ENCODE data around the gene ADAMTSL1.

DNA sequence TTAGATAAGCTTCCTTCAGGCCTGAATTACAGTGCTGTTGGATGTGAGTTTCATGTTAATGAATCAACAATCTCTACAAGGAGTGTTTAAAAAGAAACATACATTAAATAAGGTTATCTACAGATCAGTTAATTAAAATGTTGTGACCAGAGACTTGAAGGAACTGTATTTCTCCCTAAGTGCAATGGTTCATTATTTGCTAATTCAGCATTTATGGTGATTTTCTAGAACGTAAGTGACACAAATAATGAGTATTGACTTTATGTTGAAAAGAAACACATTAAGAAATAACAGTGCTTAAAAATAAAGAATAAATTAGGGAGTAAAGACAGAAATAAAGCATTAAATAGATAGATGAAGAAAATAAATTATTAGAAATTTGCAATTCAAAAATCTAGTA, 74.5 kb downstream of the ADAMTSL1 start:
- TF ChIP-seq, protein P1, sequence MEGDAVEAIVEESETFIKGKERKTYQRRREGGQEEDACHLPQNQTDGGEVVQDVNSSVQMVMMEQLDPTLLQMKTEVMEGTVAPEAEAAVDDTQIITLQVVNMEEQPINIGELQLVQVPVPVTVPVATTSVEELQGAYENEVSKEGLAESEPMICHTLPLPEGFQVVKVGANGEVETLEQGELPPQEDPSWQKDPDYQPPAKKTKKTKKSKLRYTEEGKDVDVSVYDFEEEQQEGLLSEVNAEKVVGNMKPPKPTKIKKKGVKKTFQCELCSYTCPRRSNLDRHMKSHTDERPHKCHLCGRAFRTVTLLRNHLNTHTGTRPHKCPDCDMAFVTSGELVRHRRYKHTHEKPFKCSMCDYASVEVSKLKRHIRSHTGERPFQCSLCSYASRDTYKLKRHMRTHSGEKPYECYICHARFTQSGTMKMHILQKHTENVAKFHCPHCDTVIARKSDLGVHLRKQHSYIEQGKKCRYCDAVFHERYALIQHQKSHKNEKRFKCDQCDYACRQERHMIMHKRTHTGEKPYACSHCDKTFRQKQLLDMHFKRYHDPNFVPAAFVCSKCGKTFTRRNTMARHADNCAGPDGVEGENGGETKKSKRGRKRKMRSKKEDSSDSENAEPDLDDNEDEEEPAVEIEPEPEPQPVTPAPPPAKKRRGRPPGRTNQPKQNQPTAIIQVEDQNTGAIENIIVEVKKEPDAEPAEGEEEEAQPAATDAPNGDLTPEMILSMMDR (IDR thresholded peaks at IDR 0.05): no peak
- TF ChIP-seq POLR2AphosphoS5 (IDR thresholded peaks at IDR 0.05): no peak
- no peak for TF ChIP-seq POLR2A (IDR thresholded peaks at IDR 0.05)

Measured in stomach (tissue), 4 donors.